Esophagus muscularis mucosa (tissue), 4 donors: Measurements from ENCODE around the gene HOXA11. TPM values are rescaled to one million over a fixed set of nuclear protein-coding genes. Genes with fewer than 3 reads are reported as not detected.
A peak's percentile ranks its signal among the peaks of the same experiment; 100 is the strongest.

ENCODE experiments used
- DNase-seq: peaks from one replicate; pipeline ENCODE4 v3.0.0-alpha.2; 2017; ENCODE audit errors: extremely low spot score
- H3K27ac ChIP-seq, 4 donors: fragments of 200-600 bp; sonication (generic); replicated peaks in 1 of 4; 1 replicate in 3 of 4; 2 replicates in 1 of 4; pipeline ENCODE4 v1.5.1; 2016 to 2019; ENCODE audit warnings: mild to moderate bottlenecking in 1 of 4
- H3K27me3 ChIP-seq, 4 donors: fragments of 200-600 bp; sonication (generic); one replicate each; pipeline versions ENCODE4 v1.5.1 to v1.6.0; 2016 to 2019
- H3K36me3 ChIP-seq, 4 donors: fragments of 200-600 bp; sonication (generic); one replicate each; pipeline ENCODE4 v1.5.1; 2016 to 2019
- H3K4me1 ChIP-seq, 4 donors: fragments of 200-600 bp; sonication (generic); one replicate each; pipeline ENCODE4 v1.5.1; 2016 to 2019
- H3K4me3 ChIP-seq, 4 donors: fragments of 200-600 bp; sonication (generic); 1 replicate in 2 of 4; 2 replicates in 2 of 4; pipeline ENCODE4 v1.5.1; 2016 to 2019; ENCODE audit warnings: mild to moderate bottlenecking in 4 of 4, moderate library complexity in 1 of 4
- H3K9me3 ChIP-seq, 4 donors: fragments of 200-600 bp; sonication (generic); 1 replicate in 3 of 4; 2 replicates in 1 of 4; pipeline ENCODE4 v1.5.1; 2016 to 2019
- EP300 ChIP-seq: sonication (generic); formaldehyde crosslinking; IDR thresholded peaks from one replicate; pipeline ENCODE4 v1.6.1; 2017; ENCODE audit warnings: antibody characterized with exemption
- POLR2A ChIP-seq: fragments of 450-650 bp; IDR thresholded peaks from one replicate; pipeline ENCODE4 v1.6.1; 2017; ENCODE audit warnings: antibody characterized with exemption, moderate library complexity, mild to moderate bottlenecking, low read depth
- POLR2AphosphoS5 ChIP-seq, 2 donors: sonication (generic); formaldehyde crosslinking; IDR thresholded peaks; one replicate each; pipeline ENCODE4 v1.6.1; 2017; ENCODE audit warnings: antibody characterized with exemption in 2 of 2
- WGBS: methylation state at CpG from one replicate; pipeline ENCODE4 v1.1.5; 2018; 5-methylcytosine and 5-hydroxymethylcytosine counted together
- intact Hi-C: fragments of 100-400 bp; cut with DNase I; formaldehyde crosslinking; loops from one replicate; pipeline ENCODE4 v1.15.1; 2023
- total RNA-seq, 4 donors: library from RNA; depleted of rRNA; stranded (reverse); fragments of >200 nt; gene quantifications; one replicate each; pipeline versions ENCODE4 v1.1.0 to v1.2.1, GENCODE V29; 2016
- TF ChIP-seq, protein P1 (sequence below), 3 experiments: fragments of 200-600 bp in 2 of 3; fragments of 450-650 bp in 1 of 3; sonication (generic) in 2 of 3; IDR thresholded peaks; one replicate each; pipeline ENCODE4 v1.5.1; 2017 to 2019; ENCODE audit warnings: antibody characterized with exemption in 3 of 3, mild to moderate bottlenecking in 2 of 3, moderate library complexity in 1 of 3

HOXA11 gene
- total RNA-seq, 4 donors from 2014 or later, result not detected

- 22% methylated on average over 23 of the region's 30 CpGs for WGBS
- Histone ChIP-seq H3K36me3 (no peaks in the 10 kb centered on the region), H3K27ac (peak overlapping the region; percentile 96 to 99 (median 99)), H3K4me3 (peak overlapping the region; percentile 83 to 96 (median 90)), H3K4me1 (peaks cover 11 to 51% (median 41%) of the 10 kb centered on the region in 4 donors), H3K27me3 (peaks cover 0 to 30% (median 6%) of the 10 kb centered on the region in 4 donors), H3K9me3 (no peaks in the 10 kb centered on the region)
- TF ChIP-seq, protein P1, sequence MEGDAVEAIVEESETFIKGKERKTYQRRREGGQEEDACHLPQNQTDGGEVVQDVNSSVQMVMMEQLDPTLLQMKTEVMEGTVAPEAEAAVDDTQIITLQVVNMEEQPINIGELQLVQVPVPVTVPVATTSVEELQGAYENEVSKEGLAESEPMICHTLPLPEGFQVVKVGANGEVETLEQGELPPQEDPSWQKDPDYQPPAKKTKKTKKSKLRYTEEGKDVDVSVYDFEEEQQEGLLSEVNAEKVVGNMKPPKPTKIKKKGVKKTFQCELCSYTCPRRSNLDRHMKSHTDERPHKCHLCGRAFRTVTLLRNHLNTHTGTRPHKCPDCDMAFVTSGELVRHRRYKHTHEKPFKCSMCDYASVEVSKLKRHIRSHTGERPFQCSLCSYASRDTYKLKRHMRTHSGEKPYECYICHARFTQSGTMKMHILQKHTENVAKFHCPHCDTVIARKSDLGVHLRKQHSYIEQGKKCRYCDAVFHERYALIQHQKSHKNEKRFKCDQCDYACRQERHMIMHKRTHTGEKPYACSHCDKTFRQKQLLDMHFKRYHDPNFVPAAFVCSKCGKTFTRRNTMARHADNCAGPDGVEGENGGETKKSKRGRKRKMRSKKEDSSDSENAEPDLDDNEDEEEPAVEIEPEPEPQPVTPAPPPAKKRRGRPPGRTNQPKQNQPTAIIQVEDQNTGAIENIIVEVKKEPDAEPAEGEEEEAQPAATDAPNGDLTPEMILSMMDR (IDR thresholded peaks at IDR 0.05), result peak in 2 of 3 experiments; percentile 24 to 43
- TF ChIP-seq POLR2A (no peak), EP300 (no peak), POLR2AphosphoS5 (IDR thresholded peaks at IDR 0.05) (peak; percentile 3 to 50)
- no peak for DNase-seq
- intact Hi-C loops, result loop anchor here (2.0 to 10.0 kb wide), 4 partner anchors 43 to 937 kb away; partner anchors contain the start of genes CBX3 and HNRNPA2B1
These were observed 43.0 kb downstream of the HOXA11 start for GRCh38 chr7:27141923-27142579.

GRCh38 chr7:27141137-27141922 is 43.7 kb downstream of the HOXA11 start:
- Histone ChIP-seq H3K4me1 (peaks cover 11 to 58% (median 48%) of the 10 kb centered on the region in 4 donors), H3K27ac (peak overlapping the region; percentile 96 to 99 (median 99)), H3K4me3 (peak overlapping the region; percentile 83 to 96 (median 90)), H3K27me3 (peaks cover 0 to 23% (median 5%) of the 10 kb centered on the region in 4 donors), H3K36me3 (no peaks in the 10 kb centered on the region), H3K9me3 (no peaks in the 10 kb centered on the region)
- intact Hi-C loops, result loop anchor here (10.0 kb wide), 2 partner anchors 117 to 937 kb away; partner anchors contain the start of genes CBX3 and HNRNPA2B1
- DNase-seq, result no peak
- WGBS, result 50% methylated on average over 18 of the region's 18 CpGs
- TF ChIP-seq POLR2AphosphoS5 (IDR thresholded peaks at IDR 0.05), result peak in 1 of 2 donors; percentile 6
- TF ChIP-seq POLR2A, result no peak

DNA sequence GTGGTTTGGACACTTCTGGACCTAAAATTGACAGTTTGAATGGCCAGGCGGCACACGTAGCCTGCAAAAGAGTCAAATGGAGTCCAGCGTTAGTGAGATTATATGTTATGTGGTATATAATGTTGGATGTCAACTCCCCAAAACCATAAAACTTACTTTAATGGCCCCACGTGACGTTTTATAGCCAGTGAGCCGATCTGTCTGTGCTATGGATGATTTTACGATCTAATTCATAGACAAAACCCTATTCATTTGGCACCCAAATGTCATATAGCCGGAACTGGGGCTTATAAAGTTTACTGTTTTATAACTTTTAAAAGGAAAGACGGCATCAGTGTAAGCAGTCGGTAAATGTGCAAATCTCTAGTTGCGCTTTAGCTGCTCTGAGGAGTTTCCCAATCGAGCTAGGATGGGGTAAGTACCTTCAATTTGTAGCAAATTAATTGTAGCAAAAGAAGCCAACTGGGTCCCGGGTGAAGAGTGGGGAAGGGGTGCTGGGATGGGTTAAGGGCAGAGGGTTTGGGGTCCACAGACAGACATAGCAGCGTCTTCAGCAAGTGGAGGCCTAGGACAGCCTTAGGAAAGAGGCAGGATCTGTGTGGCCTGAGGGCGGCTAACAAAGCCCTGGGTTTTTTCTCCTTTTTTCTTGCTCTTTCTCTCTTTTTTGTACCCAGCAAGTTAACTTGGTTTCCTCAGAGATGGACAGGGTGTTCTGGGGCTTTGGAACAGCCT is 44.7 kb downstream of the HOXA11 start:
- TF ChIP-seq, protein P1 (IDR thresholded peaks at IDR 0.05), result no peak
- no peak for TF ChIP-seq POLR2AphosphoS5 (IDR thresholded peaks at IDR 0.05)
- TF ChIP-seq POLR2A, result no peak
- no peak for TF ChIP-seq EP300
- H3K9me3 ChIP-seq, result no peaks in the 10 kb centered on the region
- H3K4me3 ChIP-seq, result peak overlapping the region; percentile 83 to 96 (median 90)
- H3K27me3 ChIP-seq, result peaks cover 0 to 16% (median 3%) of the 10 kb centered on the region in 4 donors
- peak overlapping the region; percentile 96 to 99 (median 99) for H3K27ac ChIP-seq
- WGBS, result 58% methylated on average over 15 of the region's 15 CpGs
- intact Hi-C loops, result loop anchor here (10.0 kb wide), 2 partner anchors 115 to 935 kb away; partner anchors contain the start of genes CBX3 and HNRNPA2B1
- no peak for DNase-seq
- H3K4me1 ChIP-seq, result peaks cover 11 to 68% (median 59%) of the 10 kb centered on the region in 4 donors
- H3K36me3 ChIP-seq, result no peaks in the 10 kb centered on the region

GRCh38 chr7:27139334-27140125 is 45.5 kb downstream of the HOXA11 start:
- Histone ChIP-seq H3K27me3 (peaks cover 0 to 10% (median 1%) of the 10 kb centered on the region in 4 donors), H3K4me3 (peak overlapping the region; percentile 56 to 95 (median 84)), H3K36me3 (no peaks in the 10 kb centered on the region), H3K9me3 (no peaks in the 10 kb centered on the region), H3K27ac (peak overlapping the region; percentile 96 to 99 (median 99)), H3K4me1 (peaks cover 11 to 70% (median 60%) of the 10 kb centered on the region in 4 donors)
- 54% methylated on average over 18 of the region's 53 CpGs for WGBS
- intact Hi-C loops, result loop anchor here (10.0 kb wide), 2 partner anchors 115 to 935 kb away; partner anchors contain the start of genes CBX3 and HNRNPA2B1
- TF ChIP-seq POLR2A (no peak), POLR2AphosphoS5 (IDR thresholded peaks at IDR 0.05) (no peak), EP300 (no peak)
- TF ChIP-seq, protein P1 (IDR thresholded peaks at IDR 0.05), result no peak
- no peak for DNase-seq
